Omental fat pad (tissue), 4 donors: ENCODE measurements around the gene SLFN5. TPM values are rescaled to one million over a fixed set of nuclear protein-coding genes. Genes with fewer than 3 reads are reported as not detected.
"Not testable (repeated sequence)": the region's sequence is repeated elsewhere in the genome, so short reads cannot be mapped to it uniquely, and the experiment has no call there.

Source experiments
- ATAC-seq: fragments of 150-250 bp; one replicate; pipeline ENCODE4 v1.9.1; 2016; ENCODE audit warnings: mild to moderate bottlenecking, moderate library complexity; ENCODE audit not compliant: low FRiP score
- DNase-seq: peaks from one replicate; pipeline ENCODE4 v3.0.0-alpha.2; 2019; ENCODE audit warnings: low spot score
- total RNA-seq, 4 donors: library from RNA; depleted of rRNA; stranded (reverse); fragments of >200 nt; gene quantifications; one replicate each; pipeline ENCODE4 v1.1.0, GENCODE V29; 2016
- TF ChIP-seq, protein P1 (sequence below), 3 donors: fragments of 450-650 bp; IDR thresholded peaks; one replicate each; pipeline ENCODE4 v1.5.1; 2016 to 2017; ENCODE audit warnings: antibody characterized with exemption in 3 of 3, mild to moderate bottlenecking in 3 of 3, moderate library complexity in 2 of 3

Gene SLFN5
- total RNA-seq, 4 donors from 2014 or later, result 18.9 to 53.0 (median 32.5) TPM

DNA sequence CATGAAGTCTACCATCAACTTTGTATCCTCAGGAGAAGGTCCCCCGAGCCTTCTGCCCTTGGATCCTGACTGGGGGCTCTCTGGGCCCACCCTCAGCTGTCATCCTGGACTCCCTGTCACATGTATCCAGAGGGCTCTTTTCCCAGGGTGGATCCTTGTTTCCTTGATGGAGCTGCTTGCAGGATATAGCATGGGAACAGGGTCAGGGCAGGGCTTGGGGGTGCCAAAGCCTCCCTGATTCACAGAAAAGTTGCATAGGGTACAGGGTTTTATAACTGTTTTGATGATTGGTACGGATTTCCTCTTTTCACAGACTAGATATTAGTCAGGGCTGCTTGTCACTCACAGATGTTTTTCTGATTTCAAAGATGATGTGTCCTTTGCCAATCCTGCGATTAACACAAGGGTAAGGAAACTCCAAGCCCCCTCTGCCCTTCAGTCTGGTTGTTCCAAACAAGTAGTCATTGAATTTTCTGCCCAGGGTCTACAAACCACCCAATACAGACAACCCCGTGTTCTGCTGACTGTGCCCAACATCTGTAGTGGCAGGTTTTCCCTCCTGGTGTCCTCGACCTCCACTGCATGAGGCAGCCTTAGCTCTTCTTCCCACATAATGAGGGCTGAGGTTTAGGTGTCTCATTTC, 28.1 kb upstream of the SLFN5 start:
- DNase-seq, result no peak
- TF ChIP-seq, protein P1, sequence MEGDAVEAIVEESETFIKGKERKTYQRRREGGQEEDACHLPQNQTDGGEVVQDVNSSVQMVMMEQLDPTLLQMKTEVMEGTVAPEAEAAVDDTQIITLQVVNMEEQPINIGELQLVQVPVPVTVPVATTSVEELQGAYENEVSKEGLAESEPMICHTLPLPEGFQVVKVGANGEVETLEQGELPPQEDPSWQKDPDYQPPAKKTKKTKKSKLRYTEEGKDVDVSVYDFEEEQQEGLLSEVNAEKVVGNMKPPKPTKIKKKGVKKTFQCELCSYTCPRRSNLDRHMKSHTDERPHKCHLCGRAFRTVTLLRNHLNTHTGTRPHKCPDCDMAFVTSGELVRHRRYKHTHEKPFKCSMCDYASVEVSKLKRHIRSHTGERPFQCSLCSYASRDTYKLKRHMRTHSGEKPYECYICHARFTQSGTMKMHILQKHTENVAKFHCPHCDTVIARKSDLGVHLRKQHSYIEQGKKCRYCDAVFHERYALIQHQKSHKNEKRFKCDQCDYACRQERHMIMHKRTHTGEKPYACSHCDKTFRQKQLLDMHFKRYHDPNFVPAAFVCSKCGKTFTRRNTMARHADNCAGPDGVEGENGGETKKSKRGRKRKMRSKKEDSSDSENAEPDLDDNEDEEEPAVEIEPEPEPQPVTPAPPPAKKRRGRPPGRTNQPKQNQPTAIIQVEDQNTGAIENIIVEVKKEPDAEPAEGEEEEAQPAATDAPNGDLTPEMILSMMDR (IDR thresholded peaks at IDR 0.05), result no peak
- ATAC-seq, result no peak

DNA sequence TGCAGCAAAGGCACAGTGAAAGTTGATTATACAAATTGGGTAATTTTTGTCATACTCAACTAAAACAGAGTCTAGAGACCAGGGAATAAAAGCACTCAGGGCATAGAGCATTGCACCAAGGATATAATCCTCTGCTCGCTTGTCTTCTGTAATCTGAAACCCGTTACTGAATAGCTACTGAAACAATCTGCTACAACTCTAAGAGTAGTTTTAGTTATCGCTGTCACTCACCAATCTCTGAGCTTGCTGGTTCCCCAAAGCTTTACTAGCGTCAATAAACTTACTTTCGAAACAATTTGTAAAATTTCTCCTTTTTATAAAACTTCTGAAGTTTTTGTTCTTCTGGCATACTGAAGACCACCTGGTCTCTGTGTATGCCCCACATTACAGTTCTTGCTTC, 25.8 kb upstream of the SLFN5 start:
- TF ChIP-seq, protein P1 (IDR thresholded peaks at IDR 0.05), result no peak
- ATAC-seq (no peak), DNase-seq (no peak)

DNA sequence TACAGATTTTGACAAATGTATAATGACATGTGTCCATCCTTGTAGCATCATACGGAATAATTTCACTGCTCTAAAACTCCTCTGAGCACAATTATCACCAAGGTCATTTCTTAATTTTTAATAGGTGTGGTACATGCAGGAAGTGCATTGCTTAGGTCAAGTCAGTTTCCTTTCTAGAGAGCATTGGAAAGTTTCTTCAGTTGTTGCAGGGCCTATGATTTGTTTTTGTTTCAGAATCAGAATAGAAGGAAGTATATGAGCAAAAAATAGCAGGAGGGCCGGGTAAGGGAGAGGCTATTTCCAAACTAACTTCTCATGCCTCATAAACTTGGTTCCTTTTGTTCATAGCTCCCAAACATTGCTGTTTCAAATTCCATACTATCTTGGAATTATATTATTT, 24.0 kb upstream of the SLFN5 start:
- TF ChIP-seq, protein P1 (IDR thresholded peaks at IDR 0.05), result no peak
- ATAC-seq (no peak), DNase-seq (no peak)

DNA sequence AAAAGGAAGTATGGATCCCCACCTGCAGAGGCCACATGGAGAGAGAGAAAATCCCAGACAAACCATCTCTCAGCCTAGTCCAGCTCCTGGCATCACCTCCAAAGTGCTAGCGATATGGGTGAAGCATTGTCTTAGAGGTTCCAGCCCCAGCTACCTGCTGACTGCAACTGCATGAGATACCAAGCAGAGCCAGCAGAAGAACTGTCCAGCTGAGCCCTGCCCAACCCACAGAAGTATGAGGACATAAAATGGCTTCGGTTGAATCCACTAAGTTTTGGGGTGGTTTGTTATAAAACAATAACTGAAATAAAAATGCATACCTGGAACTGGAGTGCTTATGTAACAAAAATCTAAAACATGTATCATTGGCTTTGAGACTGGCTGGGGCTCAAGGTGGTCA, 20.4 kb upstream of the SLFN5 start:
- TF ChIP-seq, protein P1 (IDR thresholded peaks at IDR 0.05), result no peak
- DNase-seq (no peak), ATAC-seq (no peak)

DNA sequence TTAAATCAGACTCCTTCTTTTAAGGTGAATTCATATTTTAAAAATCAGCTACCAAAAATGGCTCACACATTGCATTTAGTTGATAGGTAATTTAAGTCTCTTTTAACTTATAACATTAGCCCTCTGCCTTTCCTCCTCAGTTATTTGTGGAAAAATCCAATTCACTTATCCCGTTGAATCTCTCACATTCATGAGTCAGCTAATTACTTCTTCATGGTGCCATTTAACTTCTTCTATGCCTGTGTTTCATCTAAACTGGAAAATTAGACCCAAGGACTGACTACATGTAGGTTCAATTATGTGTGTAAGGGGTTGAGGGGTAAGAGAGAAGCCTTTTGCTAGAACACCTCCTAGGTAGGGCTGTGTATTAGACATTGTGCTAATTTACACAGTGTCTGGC, 18.4 kb upstream of the SLFN5 start:
- DNase-seq (no peak), ATAC-seq (no peak)
- TF ChIP-seq, protein P1 (IDR thresholded peaks at IDR 0.05), result no peak

DNA sequence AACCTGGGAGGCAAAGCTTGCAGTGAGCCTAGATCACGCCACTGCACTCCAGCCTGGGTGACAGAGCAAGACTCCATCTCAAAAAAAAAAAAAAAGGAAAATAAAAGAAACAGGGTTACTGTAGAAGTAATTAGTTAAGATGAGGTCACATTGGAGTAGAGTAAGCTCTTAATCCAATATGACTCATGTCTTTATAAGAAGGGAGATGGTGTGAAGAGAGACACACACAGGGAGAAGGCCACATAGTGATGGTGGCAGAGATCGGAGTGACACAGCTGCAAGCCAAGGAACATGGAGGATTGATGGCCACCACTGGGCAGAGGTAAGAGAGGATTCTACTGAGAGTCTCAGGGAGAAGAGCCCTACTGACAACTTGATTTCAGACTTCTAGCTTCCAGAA, 15.3 kb upstream of the SLFN5 start:
- no peak for ATAC-seq
- TF ChIP-seq, protein P1 (IDR thresholded peaks at IDR 0.05), result no peak

DNA sequence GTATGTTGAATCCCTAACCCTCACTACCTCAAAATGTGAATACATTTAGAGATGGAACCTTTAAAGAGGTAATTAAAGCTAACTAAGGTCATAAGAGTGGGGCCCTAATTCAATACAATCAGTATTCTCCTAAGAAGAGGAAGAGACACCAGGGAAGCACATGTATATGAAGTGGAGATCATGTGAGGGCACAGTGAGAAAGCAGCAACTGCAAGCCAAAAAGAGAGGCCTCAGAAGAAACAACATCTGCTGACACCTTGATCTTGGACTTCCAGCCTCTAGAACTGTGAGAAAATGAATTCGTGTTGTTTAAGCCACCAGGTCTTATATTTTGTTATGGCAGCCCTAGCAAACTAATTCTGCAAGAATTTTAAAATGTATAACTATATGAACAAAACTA, 13.2 kb upstream of the SLFN5 start:
- DNase-seq (no peak), ATAC-seq (no peak)
- TF ChIP-seq, protein P1 (IDR thresholded peaks at IDR 0.05), result no peak

More for the DNA sequence above, 15.3 kb upstream of the SLFN5 start:
- no peak for DNase-seq

DNA sequence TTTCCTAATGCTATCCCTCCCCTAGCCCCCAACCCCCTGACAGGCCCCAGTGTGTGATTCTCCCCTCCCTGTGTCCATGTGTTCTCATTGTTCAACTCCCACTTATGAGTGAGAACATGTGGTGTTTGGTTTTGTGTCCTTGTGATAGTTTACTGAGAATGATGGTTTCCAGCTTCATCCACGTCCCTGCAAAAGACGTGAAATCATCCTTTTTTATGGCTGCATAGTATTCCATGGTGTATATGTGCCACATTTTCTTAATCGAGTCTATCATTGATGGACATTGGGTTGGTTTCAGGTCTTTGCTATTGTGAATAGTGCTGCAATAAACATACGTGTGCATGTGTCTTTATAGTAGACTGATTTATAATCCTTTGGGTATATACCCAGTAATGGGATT, 8.6 kb upstream of the SLFN5 start:
- ATAC-seq, DNase-seq: not testable (repeated sequence)
